Measurements from ENCODE around the gene ATP8B3.

DNA sequence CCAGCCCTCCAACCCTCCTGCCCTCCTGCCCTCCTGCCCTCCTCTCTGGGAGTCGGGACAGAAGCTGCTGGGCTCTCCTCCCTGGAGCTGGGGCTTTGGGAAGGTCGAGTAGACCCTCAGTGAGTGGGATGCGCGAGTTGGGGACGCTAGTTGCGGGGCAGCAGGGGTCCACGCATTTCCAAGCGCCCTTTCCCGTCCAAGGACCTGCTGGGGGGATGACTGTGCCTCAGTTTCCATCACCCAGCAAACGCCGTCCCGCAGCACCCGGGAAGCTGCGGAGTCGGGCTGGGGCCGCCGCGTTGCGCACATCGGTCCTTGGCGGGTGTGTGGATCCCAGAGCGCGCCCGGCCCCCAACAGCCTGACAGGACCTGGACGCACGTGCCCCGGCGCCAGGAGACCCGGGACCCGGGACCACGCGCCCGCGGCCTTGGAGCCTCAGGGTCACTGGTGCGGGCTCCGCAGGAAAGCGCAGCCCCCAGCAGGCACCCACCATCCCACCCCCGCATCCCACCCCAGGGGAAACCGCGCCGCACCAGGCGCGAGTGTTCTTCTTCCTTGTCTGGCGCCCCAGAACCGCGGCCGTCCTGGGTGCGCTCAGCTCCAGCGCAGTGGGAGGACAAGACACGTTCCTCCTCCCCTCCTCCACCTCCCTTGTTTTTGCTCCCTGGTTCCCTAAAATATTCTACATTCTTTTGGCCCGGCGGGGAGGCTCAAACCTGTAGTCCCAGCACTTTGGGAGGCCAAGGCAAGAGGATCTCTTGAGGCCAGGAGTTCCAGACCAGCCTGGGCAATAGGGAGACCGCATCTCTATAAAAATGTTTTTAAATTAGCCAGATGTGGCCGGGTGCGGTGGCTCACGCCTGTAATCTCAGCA is 49.6 kb downstream of the ATP8B3 start:
- TF ChIP-seq, protein P1, sequence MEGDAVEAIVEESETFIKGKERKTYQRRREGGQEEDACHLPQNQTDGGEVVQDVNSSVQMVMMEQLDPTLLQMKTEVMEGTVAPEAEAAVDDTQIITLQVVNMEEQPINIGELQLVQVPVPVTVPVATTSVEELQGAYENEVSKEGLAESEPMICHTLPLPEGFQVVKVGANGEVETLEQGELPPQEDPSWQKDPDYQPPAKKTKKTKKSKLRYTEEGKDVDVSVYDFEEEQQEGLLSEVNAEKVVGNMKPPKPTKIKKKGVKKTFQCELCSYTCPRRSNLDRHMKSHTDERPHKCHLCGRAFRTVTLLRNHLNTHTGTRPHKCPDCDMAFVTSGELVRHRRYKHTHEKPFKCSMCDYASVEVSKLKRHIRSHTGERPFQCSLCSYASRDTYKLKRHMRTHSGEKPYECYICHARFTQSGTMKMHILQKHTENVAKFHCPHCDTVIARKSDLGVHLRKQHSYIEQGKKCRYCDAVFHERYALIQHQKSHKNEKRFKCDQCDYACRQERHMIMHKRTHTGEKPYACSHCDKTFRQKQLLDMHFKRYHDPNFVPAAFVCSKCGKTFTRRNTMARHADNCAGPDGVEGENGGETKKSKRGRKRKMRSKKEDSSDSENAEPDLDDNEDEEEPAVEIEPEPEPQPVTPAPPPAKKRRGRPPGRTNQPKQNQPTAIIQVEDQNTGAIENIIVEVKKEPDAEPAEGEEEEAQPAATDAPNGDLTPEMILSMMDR (optimal IDR thresholded peaks at IDR 0.05 in 1 of 3, IDR thresholded peaks at IDR 0.05 in 1 of 3, conservative IDR thresholded peaks at IDR 0.05 in 1 of 3; ENCODE audit: extremely low read depth in 1 of 3, insufficient read depth in 2 of 3, low read length in 3 of 3): no peak
- TF ChIP-seq EZH2 (IDR thresholded peaks at IDR 0.05; ENCODE audit: low read length): peak; percentile 24
